Activated naive CD4-positive, alpha-beta T cell treated with anti-CD3 and anti-CD28 coated beads for 36 hours (primary cell): ENCODE data around the gene GGN. TPM values are rescaled to one million over a fixed set of nuclear protein-coding genes. Genes with fewer than 3 reads are reported as not detected.
A peak's percentile ranks its signal among the peaks of the same experiment; 100 is the strongest.

Experiments
- CTCF ChIA-PET: fragments of 350-600 bp; sonication (Branson Sonifier 250); formaldehyde crosslinking; loops from one replicate; lab custom pipeline; 2021; ENCODE audit warnings: antibody characterized with exemption; lab: Charles Lee
- DNase-seq: peaks from one replicate; pipeline ENCODE4 v3.0.0-alpha.2; 2020
- H3K27ac Mint-ChIP-seq: one replicate; pipeline ENCODE4 v1.8.0; 2021; ENCODE audit warnings: mild to moderate bottlenecking, mixed read lengths
- H3K27me3 Mint-ChIP-seq: one replicate; pipeline ENCODE4 v1.8.0; 2021; ENCODE audit warnings: low read depth, mixed read lengths
- H3K36me3 Mint-ChIP-seq: one replicate; pipeline ENCODE4 v1.8.0; 2021; ENCODE audit warnings: low read depth, mixed read lengths
- H3K4me1 Mint-ChIP-seq: one replicate; pipeline ENCODE4 v1.8.0; 2021; ENCODE audit warnings: low read depth, mixed read lengths
- H3K4me3 Mint-ChIP-seq: one replicate; pipeline ENCODE4 v1.8.0; 2021; ENCODE audit warnings: mild to moderate bottlenecking, moderate library complexity, mixed read lengths
- H3K9me3 Mint-ChIP-seq: one replicate; pipeline ENCODE4 v1.8.0; 2021; ENCODE audit warnings: mixed read lengths
- intact Hi-C: fragments of 100-400 bp; cut with micrococcal nuclease; formaldehyde crosslinking; loops from one replicate; pipeline ENCODE4 v1.15.1; 2023
- total RNA-seq, 2 experiments: library from RNA; stranded (reverse); gene quantifications; one replicate each; pipeline ENCODE4 v1.2.3, GENCODE V29; 2021

GGN gene
- total RNA-seq, 2 experiments from 2014 or later, result 0.26 to 0.40 TPM

DNA sequence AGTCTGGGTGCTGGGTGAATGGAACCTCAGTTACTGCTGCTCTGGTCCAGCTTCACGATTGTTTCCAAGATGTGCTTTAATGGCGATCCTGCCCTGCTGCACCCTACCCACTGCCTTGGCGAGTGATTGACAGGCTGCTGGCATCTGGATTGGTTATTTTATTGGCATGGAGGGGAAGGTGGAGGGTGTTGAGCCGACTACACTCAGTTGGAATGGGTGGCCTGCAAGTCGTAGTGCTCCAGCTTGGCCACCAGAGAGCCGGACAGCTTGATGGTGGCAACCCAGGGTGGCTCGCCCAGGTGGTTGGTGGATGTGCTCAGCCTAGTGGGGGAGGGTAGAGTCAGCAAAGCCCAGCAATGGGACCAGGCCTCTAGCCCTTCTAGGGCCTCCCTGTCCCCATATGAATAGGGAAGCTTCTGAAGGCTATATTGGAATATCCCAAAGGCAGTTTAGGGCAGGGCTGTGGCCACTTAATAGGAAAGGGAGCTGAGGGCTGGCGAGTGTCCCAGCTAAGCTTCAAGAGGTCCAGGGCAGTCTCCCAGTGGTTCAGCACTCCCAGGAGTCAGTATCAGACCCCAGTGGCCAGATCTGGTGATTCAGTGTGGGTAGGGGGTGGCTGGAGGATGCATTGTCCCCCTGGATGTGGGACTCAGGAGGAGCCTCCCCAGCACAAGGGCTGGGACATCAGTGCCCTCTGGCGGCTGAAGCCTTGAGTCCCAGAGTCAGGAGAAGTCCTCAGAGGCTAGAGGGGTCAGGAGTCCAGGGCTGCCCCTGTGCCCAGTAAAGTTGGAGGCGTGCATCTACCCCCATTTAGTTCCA lies 3.4 kb downstream of the GGN start:
- Mint-ChIP-seq H3K9me3 (no peaks in the 10 kb centered on the region), H3K4me1 (peaks cover 22% of the 10 kb centered on the region), H3K4me3 (no peak overlapping the region), H3K27me3 (peaks cover 10% of the 10 kb centered on the region), H3K36me3 (peaks cover 45% of the 10 kb centered on the region), H3K27ac (no peak overlapping the region)
- no peak for DNase-seq
- CTCF ChIA-PET, result interaction anchor here (1.1 kb wide), 1 partner anchor 19 kb away, joined by 4 read pairs; the partner anchor contains the start of gene FAM98C
- intact Hi-C loops, result loop anchor here (10.0 kb wide), 1 partner anchor 480 kb away; the partner anchor contains the start of genes SIPA1L3 and WDR87

GRCh38 chr19:38383743-38384142 lies 4.1 kb downstream of the GGN start:
- H3K27me3 Mint-ChIP-seq, result peaks cover 8% of the 10 kb centered on the region
- DNase-seq, result no peak
- H3K27ac Mint-ChIP-seq, result no peak overlapping the region
- peaks cover 52% of the 10 kb centered on the region for H3K36me3 Mint-ChIP-seq
- intact Hi-C loops, result loop anchor here (10.0 kb wide), 1 partner anchor 479 kb away; the partner anchor contains the start of genes SIPA1L3 and WDR87
- no peak overlapping the region for H3K4me3 Mint-ChIP-seq
- no peaks in the 10 kb centered on the region for H3K9me3 Mint-ChIP-seq
- CTCF ChIA-PET, result no interaction called here
- peaks cover 19% of the 10 kb centered on the region for H3K4me1 Mint-ChIP-seq

DNA sequence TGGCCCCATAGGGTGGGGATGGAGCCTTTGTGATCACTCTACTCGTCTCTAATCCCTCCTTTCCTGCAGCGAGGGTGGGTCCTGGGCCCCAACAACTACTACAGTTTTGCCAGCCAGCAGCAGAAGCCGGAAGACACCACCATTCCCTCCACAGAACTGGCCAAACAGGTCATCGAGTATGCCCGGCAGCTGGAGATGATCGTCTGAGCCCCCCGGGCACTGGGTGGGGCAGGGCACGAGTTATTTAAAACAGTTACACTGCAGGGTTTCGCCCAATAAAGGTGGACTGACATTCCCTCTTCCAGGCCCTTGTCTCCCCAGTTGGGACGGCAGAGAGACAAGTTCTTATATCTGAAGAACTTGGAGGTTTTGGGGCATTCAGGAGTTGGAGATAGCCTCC lies 4.7 kb downstream of the GGN start:
- CTCF ChIA-PET, result no interaction called here
- intact Hi-C loops, result loop anchor here (10.0 kb wide), 1 partner anchor 478 kb away; the partner anchor contains the start of genes SIPA1L3 and WDR87
- Mint-ChIP-seq H3K9me3 (no peaks in the 10 kb centered on the region), H3K4me3 (no peak overlapping the region), H3K36me3 (peaks cover 57% of the 10 kb centered on the region), H3K27me3 (peaks cover 7% of the 10 kb centered on the region), H3K27ac (no peak overlapping the region), H3K4me1 (peaks cover 22% of the 10 kb centered on the region)
- DNase-seq, result no peak

GRCh38 chr19:38381138-38381537 lies 6.7 kb downstream of the GGN start:
- H3K36me3 Mint-ChIP-seq, result peaks cover 62% of the 10 kb centered on the region
- H3K4me3 Mint-ChIP-seq, result no peak overlapping the region
- no peak for DNase-seq
- intact Hi-C loops, result loop anchor here (10.0 kb wide), 1 partner anchor 476 kb away; the partner anchor contains the start of genes SIPA1L3 and WDR87
- H3K27me3 Mint-ChIP-seq, result no peaks in the 10 kb centered on the region
- no peaks in the 10 kb centered on the region for H3K9me3 Mint-ChIP-seq
- H3K4me1 Mint-ChIP-seq, result peaks cover 18% of the 10 kb centered on the region
- CTCF ChIA-PET, result no interaction called here
- no peak overlapping the region for H3K27ac Mint-ChIP-seq

- H3K27me3 Mint-ChIP-seq, result no peaks in the 10 kb centered on the region
- CTCF ChIA-PET, result no interaction called here
- H3K4me1 Mint-ChIP-seq, result peaks cover 32% of the 10 kb centered on the region
- intact Hi-C loops, result loop anchor here (10.0 kb wide), 1 partner anchor 476 kb away; no protein-coding TSS in a partner anchor
- H3K4me3 Mint-ChIP-seq, result no peak overlapping the region
- DNase-seq, result no peak
- H3K9me3 Mint-ChIP-seq, result no peaks in the 10 kb centered on the region
- H3K36me3 Mint-ChIP-seq, result peaks cover 65% of the 10 kb centered on the region
- no peak overlapping the region for H3K27ac Mint-ChIP-seq
These were observed 9.0 kb downstream of the GGN start for GRCh38 chr19:38378866-38379265.

GRCh38 chr19:38377052-38377451 lies 10.8 kb downstream of the GGN start:
- no peaks in the 10 kb centered on the region for H3K27me3 Mint-ChIP-seq
- CTCF ChIA-PET, result interaction anchor here (1.7 kb wide), 1 partner anchor 26 kb away, joined by 8 read pairs; the partner anchor contains the start of gene FAM98C
- intact Hi-C loops, result loop anchor here (10.0 kb wide), 1 partner anchor 478 kb away; no protein-coding TSS in a partner anchor
- peaks cover 51% of the 10 kb centered on the region for H3K36me3 Mint-ChIP-seq
- H3K4me3 Mint-ChIP-seq, result no peak overlapping the region
- H3K27ac Mint-ChIP-seq, result no peak overlapping the region
- H3K4me1 Mint-ChIP-seq, result peaks cover 32% of the 10 kb centered on the region
- DNase-seq, result no peak
- H3K9me3 Mint-ChIP-seq, result no peaks in the 10 kb centered on the region

DNA sequence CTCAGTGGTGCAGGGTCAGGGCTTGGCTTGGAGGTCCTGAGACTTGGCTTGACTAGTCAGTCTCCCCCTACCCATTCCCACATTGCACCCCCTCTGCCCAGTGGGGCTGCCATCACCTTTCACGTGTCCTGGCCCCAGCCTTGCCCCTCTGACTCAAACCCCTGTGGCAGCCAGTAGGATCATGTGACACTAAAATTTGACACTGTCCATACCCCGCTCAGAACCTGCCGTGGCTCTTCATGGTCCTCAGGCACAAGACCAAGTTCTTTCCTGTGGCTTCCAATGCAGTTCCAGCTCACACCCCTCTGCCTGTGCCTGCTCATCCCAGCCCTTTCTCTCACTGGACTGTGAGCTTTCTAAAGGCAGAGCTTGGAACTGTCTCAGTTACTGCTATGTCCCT lies 11.3 kb downstream of the GGN start:
- peak overlapping the region; percentile 98 for H3K4me3 Mint-ChIP-seq
- no peaks in the 10 kb centered on the region for H3K27me3 Mint-ChIP-seq
- no peaks in the 10 kb centered on the region for H3K9me3 Mint-ChIP-seq
- intact Hi-C loops, result loop anchor here (10.0 kb wide), 1 partner anchor 478 kb away; no protein-coding TSS in a partner anchor
- DNase-seq, result no peak
- CTCF ChIA-PET, result interaction anchor here (1.3 to 1.7 kb wide), 3 partner anchors 26 to 143 kb away, joined by 3 to 8 read pairs (median 4); partner anchors contain the start of genes CATSPERG and FAM98C
- H3K36me3 Mint-ChIP-seq, result peaks cover 46% of the 10 kb centered on the region
- H3K27ac Mint-ChIP-seq, result no peak overlapping the region
- peaks cover 32% of the 10 kb centered on the region for H3K4me1 Mint-ChIP-seq

DNA sequence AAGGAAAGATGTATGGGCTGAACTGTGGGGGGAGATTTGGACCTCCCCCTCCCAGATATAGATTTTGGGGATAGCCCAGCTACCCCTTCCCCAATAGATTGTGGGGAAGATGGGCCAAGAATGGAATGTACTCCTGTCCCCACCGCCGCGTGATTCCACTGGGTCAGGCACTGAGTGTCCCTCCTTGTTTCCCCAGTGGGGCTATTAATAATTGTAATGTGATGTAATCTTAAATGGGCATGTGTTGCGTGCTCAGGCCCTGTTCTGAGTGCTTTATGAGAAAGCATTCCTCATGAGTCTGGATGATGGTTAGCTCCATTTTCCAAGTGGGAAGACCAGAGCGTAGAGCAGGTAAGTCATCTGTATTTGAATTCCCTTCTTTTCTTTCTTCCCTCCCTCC lies 12.1 kb downstream of the GGN start:
- no peak for DNase-seq
- Mint-ChIP-seq H3K36me3 (peaks cover 39% of the 10 kb centered on the region), H3K27ac (no peak overlapping the region), H3K27me3 (no peaks in the 10 kb centered on the region), H3K9me3 (no peaks in the 10 kb centered on the region), H3K4me3 (peak overlapping the region; percentile 98), H3K4me1 (peaks cover 32% of the 10 kb centered on the region)
- intact Hi-C loops, result loop anchor here (10.0 kb wide), 1 partner anchor 479 kb away; no protein-coding TSS in a partner anchor
- CTCF ChIA-PET, result interaction anchor here (0.6 to 1.7 kb wide), 4 partner anchors 27 to 142 kb away, joined by 3 to 8 read pairs (median 4); partner anchors contain the start of genes CATSPERG and FAM98C

DNA sequence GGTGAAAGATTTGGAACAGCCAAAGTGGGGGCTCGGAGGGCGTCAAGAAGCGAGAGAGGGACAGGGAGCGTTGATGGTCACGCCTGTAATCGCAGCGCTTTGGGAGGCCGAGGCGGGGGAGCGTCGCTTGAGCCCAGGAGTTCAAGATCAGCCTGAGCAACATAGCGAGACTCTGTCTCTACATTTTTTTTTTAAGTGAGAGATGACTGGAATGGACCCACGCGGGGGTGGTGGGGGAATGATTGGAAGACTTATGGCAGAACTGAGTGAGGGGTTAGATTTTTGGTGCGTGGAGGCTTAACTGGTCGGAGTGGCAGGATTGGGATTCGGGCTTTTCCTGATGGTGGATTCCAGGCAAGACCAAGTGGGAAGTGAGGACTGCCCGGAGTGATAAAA lies 12.7 kb downstream of the GGN start:
- Mint-ChIP-seq H3K9me3 (no peaks in the 10 kb centered on the region), H3K4me3 (peak overlapping the region; percentile 98), H3K27ac (peak overlapping the region; percentile 93), H3K27me3 (no peaks in the 10 kb centered on the region), H3K36me3 (peaks cover 35% of the 10 kb centered on the region), H3K4me1 (peaks cover 32% of the 10 kb centered on the region)
- intact Hi-C loops, result loop anchor here (10.0 kb wide), 1 partner anchor 480 kb away; no protein-coding TSS in a partner anchor
- CTCF ChIA-PET, result interaction anchor here (0.7 to 2.3 kb wide), 5 partner anchors 27 to 259 kb away, joined by 3 to 26 read pairs (median 9); partner anchors contain the start of genes CATSPERG and FAM98C
- DNase-seq, result peak; percentile 33

DNA sequence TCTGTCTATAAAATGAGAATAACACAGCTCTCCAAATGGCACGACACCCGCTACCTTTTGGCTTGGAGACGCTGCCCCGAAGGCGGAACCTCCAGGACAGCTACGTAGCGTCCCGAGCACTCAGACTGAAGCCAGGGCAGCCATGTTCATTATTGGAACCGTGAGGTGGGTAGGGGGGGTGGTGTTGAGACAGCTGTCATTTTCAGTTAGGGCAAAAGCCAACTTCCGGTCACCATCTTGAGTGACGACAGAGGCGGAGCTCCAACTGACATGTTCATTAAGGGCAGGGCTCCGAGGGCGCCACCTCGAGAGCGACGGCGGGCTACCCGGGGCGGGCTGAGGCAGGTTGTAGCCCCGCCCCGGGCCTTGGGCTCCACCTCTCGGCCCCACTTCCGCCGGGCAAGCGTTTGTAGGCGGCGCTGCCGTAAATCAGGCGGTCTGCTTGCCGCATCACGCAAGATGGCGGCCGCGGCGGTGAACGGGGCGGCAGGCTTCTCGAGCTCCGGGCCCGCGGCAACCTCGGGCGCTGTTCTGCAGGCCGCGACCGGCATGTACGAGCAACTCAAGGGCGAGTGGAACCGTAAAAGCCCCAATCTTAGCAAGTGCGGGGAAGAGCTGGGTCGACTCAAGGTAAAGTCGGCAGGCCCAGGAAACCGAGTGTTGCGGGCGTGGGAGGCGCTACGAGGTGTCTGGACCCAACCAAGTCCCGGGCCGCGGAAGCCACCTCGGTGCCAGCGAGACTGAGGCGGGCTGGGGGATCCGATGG lies 13.3 kb downstream of the GGN start, which contains the start of gene PSMD8:
Gene PSMD8 (plus strand): TSS at position 240 of the 766 bp plus-strand sequence. CDS start 31 bp downstream, at position 271.
- H3K4me1 Mint-ChIP-seq, result peaks cover 31% of the 10 kb centered on the region
- peak within 1 kb of the TSS; percentile 93 for H3K27ac Mint-ChIP-seq
- intact Hi-C loops, result loop anchor here (1.0 to 10.0 kb wide), 8 partner anchors 13 to 480 kb away; partner anchors contain the start of genes FAM98C and SPINT2
- H3K9me3 Mint-ChIP-seq, result no peaks in the 10 kb centered on the region
- CTCF ChIA-PET, result interaction anchor here (0.6 to 2.3 kb wide), 18 partner anchors 10 to 1062 kb away, joined by 3 to 26 read pairs (median 3); partner anchors contain the start of genes CATSPERG, FAM98C and GGN
- peaks cover 31% of the 10 kb centered on the region for H3K36me3 Mint-ChIP-seq
- H3K4me3 Mint-ChIP-seq, result peak within 1 kb of the TSS; percentile 98
- peak; percentile 100 for DNase-seq
- H3K27me3 Mint-ChIP-seq, result no peaks in the 10 kb centered on the region

DNA sequence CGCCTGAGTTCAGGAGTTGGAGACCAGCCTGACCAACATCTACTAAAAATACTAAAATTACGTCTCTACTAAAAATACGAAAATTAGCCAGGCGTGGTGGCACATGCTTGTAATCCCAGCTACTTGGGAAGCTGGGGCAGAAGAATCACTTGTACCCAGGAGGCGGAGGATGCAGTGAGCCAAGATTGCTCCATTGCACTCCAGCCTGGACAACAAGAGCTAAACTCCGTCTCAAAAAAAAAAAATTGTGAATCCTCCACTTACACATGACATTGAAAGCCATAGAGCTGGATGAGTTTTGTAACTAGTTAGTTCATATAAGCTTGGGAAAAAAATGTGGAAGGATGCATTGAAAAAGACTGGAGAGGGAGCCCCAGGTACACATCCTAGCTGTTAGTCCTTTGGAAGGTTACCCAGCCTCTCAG lies 13.9 kb downstream of the GGN start:
- DNase-seq, result no peak
- Mint-ChIP-seq H3K9me3 (no peaks in the 10 kb centered on the region), H3K27me3 (no peaks in the 10 kb centered on the region), H3K36me3 (peaks cover 25% of the 10 kb centered on the region), H3K4me1 (peaks cover 30% of the 10 kb centered on the region), H3K4me3 (peak overlapping the region; percentile 98), H3K27ac (peak overlapping the region; percentile 88)
- CTCF ChIA-PET, result interaction anchor here (0.6 to 2.3 kb wide), 17 partner anchors 9 to 1062 kb away, joined by 3 to 26 read pairs (median 3); partner anchors contain the start of genes CATSPERG, FAM98C and GGN
- intact Hi-C loops, result loop anchor here (1.0 to 10.0 kb wide), 8 partner anchors 13 to 481 kb away; partner anchors contain the start of genes FAM98C and SPINT2
